A549 treated with AZD2906 at 1 μM for 4 hours (cell line): Measurements from ENCODE around the gene ADRA2A. TPM values are rescaled to one million over a fixed set of nuclear protein-coding genes. Genes with fewer than 3 reads are reported as not detected.

ENCODE experiments used
- total RNA-seq: library from RNA; stranded (reverse); fragments of 200-300 nt; extraction: Qiagen RNA extraction; gene quantifications from 5 replicates; pipeline ENCODE4 v1.2.3, GENCODE V29; 2022

The ADRA2A gene
- 0.12 to 0.20 TPM (median 0.18 TPM) in 5 replicates for total RNA-seq

GRCh38 chr10:111076682-111077478 is at the start of gene ADRA2A:
TSS of gene ADRA2A (plus strand) at chr10:111077029. CDS start at chr10:111077997, 968 bp downstream.

Other genes with a start within 250 kb of the ADRA2A start
- 25.1 to 32.2 TPM (median 30.2 TPM) in 5 replicates for gene PDCD4, start 205.1 kb upstream of the ADRA2A start, total RNA-seq
- gene BBIP1, start 157.8 kb upstream of the ADRA2A start, total RNA-seq, result 30.7 to 37.9 TPM (median 32.9 TPM) in 5 replicates
- 14.8 to 24.3 TPM (median 17.6 TPM) in 5 replicates for gene SHOC2, start 157.4 kb upstream of the ADRA2A start, total RNA-seq